IPS DF 6.9 (cell line): ENCODE measurements around the gene AMFR.

Experiments
- DNase-seq: peaks from one replicate; pipeline ENCODE4 v3.0.0-alpha.2; 2013; ENCODE audit warnings: low read depth, low spot score
- H3K27ac ChIP-seq: one replicate; pipeline ENCODE4 v1.5.1; 2013; ENCODE audit warnings: low read length, control low read depth
- H3K27me3 ChIP-seq: 2 replicates; pipeline ENCODE4 v1.6.1; 2013; ENCODE audit warnings: mild to moderate bottlenecking, low read length; ENCODE audit not compliant: control insufficient read depth, insufficient read depth
- H3K36me3 ChIP-seq: 2 replicates; pipeline ENCODE4 v1.6.1; 2013; ENCODE audit warnings: low read length; ENCODE audit not compliant: control insufficient read depth, insufficient read depth
- H3K4me1 ChIP-seq: 2 replicates; pipeline ENCODE4 v1.6.1; 2013; ENCODE audit warnings: low read length; ENCODE audit not compliant: control insufficient read depth, insufficient read depth
- H3K4me3 ChIP-seq: 2 replicates; pipeline ENCODE4 v1.5.1; 2013; ENCODE audit warnings: mild to moderate bottlenecking, low read length
- H3K9me3 ChIP-seq: 2 replicates; pipeline ENCODE4 v1.6.1; 2013; ENCODE audit warnings: low read length, inconsistent platforms; ENCODE audit not compliant: control insufficient read depth, insufficient read depth
- WGBS: extraction: QIAGEN DNeasy Blood & Tissue Kit; methylation state at CpG from one replicate; pipeline ENCODE4 v1.1.7; 2013; ENCODE audit warnings: mixed read lengths, missing lambda C conversion rate; ENCODE audit not compliant: insufficient read length, insufficient coverage; 5-methylcytosine and 5-hydroxymethylcytosine counted together

The AMFR gene

GRCh38 chr16:56366945-56367344 lies 58.4 kb downstream of the AMFR start:
- H3K27ac ChIP-seq: no peak overlapping the region
- H3K4me3 ChIP-seq: no peak overlapping the region
- WGBS: no CpG with 5 or more reads among the region's 9 CpGs
- no peaks in the 10 kb centered on the region for H3K27me3 ChIP-seq
- H3K9me3 ChIP-seq: no peaks in the 10 kb centered on the region
- peaks cover 7% of the 10 kb centered on the region for H3K36me3 ChIP-seq
- H3K4me1 ChIP-seq: no peaks in the 10 kb centered on the region
- DNase-seq: no peak

- H3K36me3 ChIP-seq: peaks cover 7% of the 10 kb centered on the region
- no CpG with 5 or more reads among the region's 7 CpGs for WGBS
- H3K27ac ChIP-seq: no peak overlapping the region
- no peak for DNase-seq
- H3K9me3 ChIP-seq: no peaks in the 10 kb centered on the region
- H3K4me3 ChIP-seq: no peak overlapping the region
- H3K27me3 ChIP-seq: no peaks in the 10 kb centered on the region
- H3K4me1 ChIP-seq: no peaks in the 10 kb centered on the region
Measured at GRCh38 chr16:56365552-56365951, 59.8 kb downstream of the AMFR start.

- Histone ChIP-seq H3K4me3 (no peak overlapping the region), H3K27ac (no peak overlapping the region), H3K27me3 (no peaks in the 10 kb centered on the region), H3K9me3 (no peaks in the 10 kb centered on the region), H3K4me1 (no peaks in the 10 kb centered on the region), H3K36me3 (peaks cover 7% of the 10 kb centered on the region)
- no peak for DNase-seq
- no CpG with 5 or more reads among the region's 8 CpGs for WGBS
Measured at GRCh38 chr16:56364865-56365264, 60.5 kb downstream of the AMFR start.

- no peaks in the 10 kb centered on the region for H3K9me3 ChIP-seq
- no peak overlapping the region for H3K27ac ChIP-seq
- H3K36me3 ChIP-seq: peaks cover 7% of the 10 kb centered on the region
- no peak for DNase-seq
- H3K27me3 ChIP-seq: no peaks in the 10 kb centered on the region
- H3K4me1 ChIP-seq: no peaks in the 10 kb centered on the region
- no CpG with 5 or more reads among the region's 26 CpGs for WGBS
- no peak overlapping the region for H3K4me3 ChIP-seq
Measured at GRCh38 chr16:56363781-56364565, 61.4 kb downstream of the AMFR start.

- H3K36me3 ChIP-seq: peaks cover 7% of the 10 kb centered on the region
Measured at GRCh38 chr16:56363181-56363716, 62.1 kb downstream of the AMFR start.

GRCh38 chr16:56362706-56363105 lies 62.6 kb downstream of the AMFR start:
- Histone ChIP-seq H3K27me3 (no peaks in the 10 kb centered on the region), H3K4me3 (no peak overlapping the region), H3K36me3 (peaks cover 7% of the 10 kb centered on the region), H3K27ac (no peak overlapping the region), H3K4me1 (0 out of 2 replicates have a peak, but pooled peaks cover 2% of the 10 kb centered on the region), H3K9me3 (no peaks in the 10 kb centered on the region)
- no CpG with 5 or more reads among the region's 17 CpGs for WGBS
- no peak for DNase-seq

More at GRCh38 chr16:56363181-56363716, 62.1 kb downstream of the AMFR start:
- no peak for DNase-seq
- no peaks in the 10 kb centered on the region for H3K9me3 ChIP-seq
- H3K27ac ChIP-seq: no peak overlapping the region
- no peaks in the 10 kb centered on the region for H3K27me3 ChIP-seq
- no peak overlapping the region for H3K4me3 ChIP-seq
- H3K4me1 ChIP-seq: no peaks in the 10 kb centered on the region
- no CpG with 5 or more reads among the region's 6 CpGs for WGBS

- DNase-seq: no peak
- H3K27me3 ChIP-seq: no peaks in the 10 kb centered on the region
- no peak overlapping the region for H3K4me3 ChIP-seq
- H3K27ac ChIP-seq: no peak overlapping the region
- H3K4me1 ChIP-seq: 0 out of 2 replicates have a peak, but pooled peaks cover 3% of the 10 kb centered on the region
- no CpG with 5 or more reads among the region's 15 CpGs for WGBS
- peaks cover 5% of the 10 kb centered on the region for H3K36me3 ChIP-seq
- H3K9me3 ChIP-seq: no peaks in the 10 kb centered on the region
Measured at GRCh38 chr16:56362057-56362655, 63.2 kb downstream of the AMFR start.

- WGBS: no CpG with 5 or more reads among the region's 15 CpGs
Measured at GRCh38 chr16:56360117-56361008, 65.0 kb downstream of the AMFR start.

GRCh38 chr16:56357765-56358322 lies 67.5 kb downstream of the AMFR start:
- DNase-seq: peak; percentile 18
- H3K27ac ChIP-seq: no peak overlapping the region
- no peaks in the 10 kb centered on the region for H3K9me3 ChIP-seq
- WGBS: no CpG with 5 or more reads among the region's 13 CpGs
- no peaks in the 10 kb centered on the region for H3K27me3 ChIP-seq
- H3K36me3 ChIP-seq: no peaks in the 10 kb centered on the region
- H3K4me1 ChIP-seq: peaks cover 6% of the 10 kb centered on the region
- H3K4me3 ChIP-seq: no peak overlapping the region

More at GRCh38 chr16:56360117-56361008, 65.0 kb downstream of the AMFR start:
- peaks cover 3% of the 10 kb centered on the region; the same call in 1 of the 2 replicates for H3K36me3 ChIP-seq
- no peaks in the 10 kb centered on the region for H3K9me3 ChIP-seq
- H3K4me3 ChIP-seq: no peak overlapping the region
- H3K27ac ChIP-seq: no peak overlapping the region
- no peaks in the 10 kb centered on the region for H3K27me3 ChIP-seq
- DNase-seq: no peak
- H3K4me1 ChIP-seq: peaks cover 6% of the 10 kb centered on the region
